ENCODE data around the gene TTN. TPM values are rescaled to one million over a fixed set of nuclear protein-coding genes. Genes with fewer than 3 reads are reported as not detected.
A peak's percentile ranks its signal among the peaks of the same experiment; 100 is the strongest.

TTN gene
- 0.41 and 0.53 TPM in 2 replicates for total RNA-seq

DNA sequence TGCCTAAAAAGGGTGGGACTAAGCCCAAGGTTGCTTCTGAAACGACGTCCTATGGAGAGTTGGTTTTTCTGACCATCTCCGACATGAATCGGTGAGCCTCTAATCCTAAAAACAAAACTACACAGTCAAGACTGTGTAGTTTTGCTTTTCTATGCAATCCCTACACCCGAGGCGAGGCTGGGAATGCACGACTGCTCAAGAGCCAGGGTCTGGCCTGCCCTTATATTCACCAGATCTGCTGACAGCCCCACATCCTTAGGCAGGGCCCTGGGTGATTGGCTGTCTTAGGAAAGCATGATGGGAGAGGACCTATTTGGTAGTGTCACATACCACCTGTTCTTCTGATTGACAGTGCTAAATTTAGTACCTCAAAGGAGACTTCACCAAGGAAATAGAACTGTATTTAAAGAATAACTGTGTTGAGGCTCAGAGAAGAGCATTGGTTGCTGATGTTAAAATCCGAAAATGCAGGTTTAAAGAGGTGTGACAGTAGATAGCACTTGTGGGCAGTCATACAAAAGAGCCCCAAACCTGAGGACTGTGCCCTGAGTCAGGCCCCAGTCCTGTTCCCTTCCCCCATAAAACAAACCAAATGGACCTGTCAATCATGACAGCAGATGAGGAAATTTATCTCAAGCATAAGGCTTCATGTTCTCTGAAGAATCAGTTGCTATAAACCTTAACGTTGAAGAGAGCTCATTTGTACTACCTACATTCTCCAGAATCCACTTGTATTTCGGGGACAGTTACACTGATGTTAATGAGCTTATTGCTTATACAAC lies at the start of gene TTN:
TSS of gene TTN (minus strand) at position 197 of the 782 bp plus-strand sequence. CDS start 2,781 bp downstream, outside the sequence.
- no peak for DNase-seq (ENCODE audit: extremely low read depth, low read depth, low spot score)

DNA sequence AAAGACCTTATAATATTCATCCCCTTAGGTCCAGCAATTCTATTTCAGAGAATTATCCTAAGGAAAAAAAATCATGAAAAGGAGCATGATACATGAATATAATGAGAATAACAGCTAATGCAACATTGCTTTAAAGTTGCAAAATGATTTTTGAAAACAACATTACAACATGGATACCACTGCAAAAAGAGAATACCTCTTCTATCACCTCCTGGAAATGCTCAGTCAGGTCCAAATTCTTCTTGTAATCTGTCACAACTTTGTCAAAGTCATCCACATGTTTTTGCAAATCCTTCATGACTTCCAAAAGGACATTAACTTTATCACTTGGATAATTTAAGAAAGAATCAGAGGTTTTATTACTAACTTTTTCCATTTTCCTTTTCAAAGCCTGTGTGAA lies 47.9 kb upstream of the TTN start:
- no peak for DNase-seq (ENCODE audit: extremely low read depth, low read depth, low spot score)

DNA sequence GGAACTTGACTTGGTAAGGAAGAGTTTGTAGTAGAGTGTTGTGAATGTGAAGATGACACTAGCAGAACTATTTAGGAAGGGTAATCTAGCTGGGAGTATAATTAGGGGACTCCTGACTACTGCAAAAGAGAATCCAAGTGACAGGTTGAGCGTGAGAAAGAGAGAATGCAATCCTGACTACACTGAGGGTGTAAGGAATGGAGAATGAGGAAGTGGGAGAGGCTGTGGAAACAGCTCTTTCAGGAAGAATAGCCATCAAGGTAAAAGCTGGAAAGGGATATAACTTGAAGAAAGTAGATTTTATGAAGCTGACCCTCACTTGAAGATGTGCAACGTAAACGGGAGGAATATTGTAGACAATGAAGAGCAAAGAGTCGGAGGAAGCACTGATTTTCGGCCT lies 41.1 kb upstream of the TTN start:
- no peak for DNase-seq (ENCODE audit: extremely low read depth, low read depth, low spot score)

- no peak for DNase-seq (ENCODE audit: extremely low read depth, low read depth, low spot score)
Measured at GRCh38 chr2:178846458-178846802, 39.2 kb upstream of the TTN start.

DNA sequence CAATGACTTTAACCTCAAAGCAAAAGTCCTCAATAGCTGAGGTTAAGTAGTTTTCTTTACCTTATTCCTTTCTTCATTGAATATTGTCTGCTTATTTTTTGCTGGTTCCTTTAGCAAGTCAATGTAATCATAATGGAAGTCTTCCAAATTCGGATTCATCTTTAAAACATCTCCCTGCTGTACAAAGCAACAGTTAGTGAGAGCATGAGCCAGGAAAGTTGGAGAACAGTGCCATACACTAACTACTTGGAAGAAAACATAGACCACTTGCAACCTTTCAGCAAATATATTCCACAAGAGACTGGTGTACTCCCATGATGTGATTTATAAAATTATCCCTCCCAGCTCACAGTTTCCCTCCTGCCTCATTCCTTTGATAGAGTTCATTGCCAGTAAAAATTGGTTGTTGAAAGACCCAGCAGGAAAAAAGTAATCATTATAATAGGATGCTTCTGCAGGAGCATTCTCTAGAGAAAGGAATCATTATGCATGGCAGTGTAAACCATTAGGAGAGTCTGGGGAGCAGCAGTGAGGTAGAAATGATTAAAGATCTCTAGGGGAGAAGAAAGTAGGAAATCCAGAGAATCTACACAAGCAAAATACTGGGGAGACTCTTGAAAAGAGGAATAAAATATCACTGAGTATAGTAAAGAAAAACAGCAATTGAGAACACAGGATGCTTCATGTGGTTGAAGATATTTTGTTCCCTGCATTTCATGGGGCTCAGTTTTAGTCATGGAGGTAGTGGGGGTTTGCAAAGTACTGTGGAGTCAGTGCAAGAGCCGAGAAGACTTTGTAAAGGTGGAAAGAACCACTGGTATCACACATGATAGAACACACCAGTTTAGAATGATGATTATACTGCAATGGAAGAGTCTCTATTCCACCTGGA lies 38.6 kb upstream of the TTN start:
- DNase-seq (ENCODE audit: extremely low read depth, low read depth, low spot score): no peak

- DNase-seq (ENCODE audit: extremely low read depth, low read depth, low spot score): no peak
Measured at GRCh38 chr2:178844701-178845100, 37.5 kb upstream of the TTN start.

DNA sequence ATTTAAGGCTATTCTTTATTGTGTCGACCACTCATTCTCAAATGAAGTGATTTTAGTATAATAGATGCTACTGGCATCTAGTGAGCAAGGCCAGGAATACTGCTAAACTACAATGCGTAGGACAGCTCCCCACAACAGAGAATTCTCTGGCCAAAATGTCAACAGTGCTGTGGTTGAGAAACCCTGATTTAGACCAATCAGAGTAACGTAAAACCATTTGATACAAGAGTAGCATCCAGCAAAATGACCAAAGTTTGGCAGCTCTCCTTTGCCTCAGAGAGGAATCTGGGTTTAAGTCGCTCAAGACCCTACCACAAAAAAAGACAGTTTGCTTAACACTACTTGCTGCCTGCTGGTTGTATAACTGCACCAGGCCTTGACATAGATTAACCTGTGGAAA lies 37.0 kb upstream of the TTN start:
- DNase-seq (ENCODE audit: extremely low read depth, low read depth, low spot score): no peak

GRCh38 chr2:178843697-178844096 lies 36.5 kb upstream of the TTN start:
- DNase-seq (ENCODE audit: extremely low read depth, low read depth, low spot score): no peak

- DNase-seq (ENCODE audit: extremely low read depth, low read depth, low spot score): no peak
Measured at GRCh38 chr2:178836807-178837206, 29.6 kb upstream of the TTN start.

DNA sequence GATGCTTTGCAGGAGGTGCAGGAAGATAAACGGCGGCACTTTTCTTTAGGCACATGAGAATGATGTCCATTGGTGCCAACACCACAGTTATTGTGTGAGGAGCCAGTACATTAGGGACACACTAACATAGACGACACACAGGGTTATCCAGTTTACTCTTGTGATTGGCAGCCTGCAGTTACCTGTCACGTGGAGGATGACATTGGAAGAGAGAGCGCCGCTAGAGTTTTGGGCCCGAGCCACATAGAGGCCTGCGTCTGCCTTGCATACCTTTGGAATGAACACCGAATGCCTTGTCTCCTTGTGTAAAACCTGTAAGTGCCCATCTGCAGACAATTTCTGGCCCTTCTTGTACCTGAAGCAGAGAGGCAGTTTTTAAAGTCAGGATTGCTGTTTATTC lies 26.9 kb upstream of the TTN start:
- no peak for DNase-seq (ENCODE audit: extremely low read depth, low read depth, low spot score)

DNA sequence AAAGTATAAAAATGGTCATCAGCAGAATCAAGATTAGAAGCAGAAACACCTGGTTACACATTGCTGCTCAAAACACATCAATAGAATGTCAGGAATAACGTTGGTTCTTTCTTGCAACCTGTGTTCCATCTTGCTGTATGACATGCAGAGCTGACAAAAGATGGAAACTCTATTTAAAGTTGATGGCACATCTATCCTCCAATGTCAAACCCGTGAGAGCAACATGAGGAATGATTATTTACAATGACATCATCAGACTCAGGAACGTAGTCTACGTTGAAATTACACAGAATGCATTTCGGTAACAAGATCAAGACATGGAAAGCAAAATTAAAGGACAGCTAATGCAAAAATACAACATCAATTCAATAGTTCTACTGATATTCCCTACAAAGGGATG lies 26.2 kb upstream of the TTN start:
- DNase-seq (ENCODE audit: extremely low read depth, low read depth, low spot score): no peak

DNA sequence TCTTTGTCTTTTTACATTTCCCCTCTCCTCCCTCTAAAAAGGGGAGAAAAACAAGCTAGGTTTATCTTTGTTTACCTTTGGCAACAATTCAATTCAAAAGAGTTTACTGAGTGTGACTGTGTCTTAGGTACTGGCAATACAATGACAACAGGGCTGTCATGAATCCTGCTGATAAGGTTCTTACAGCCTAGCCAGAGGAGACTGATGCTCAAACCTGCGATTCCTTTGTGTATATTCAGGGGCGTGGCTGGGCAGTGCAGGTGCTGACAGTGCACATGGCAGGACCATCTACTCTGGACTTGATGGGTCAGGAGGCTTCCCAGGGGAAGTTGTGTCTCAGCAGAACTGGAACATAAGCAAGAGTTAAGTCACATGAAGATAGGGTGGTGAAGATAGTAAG lies 23.2 kb upstream of the TTN start:
- no peak for DNase-seq (ENCODE audit: extremely low read depth, low read depth, low spot score)

- DNase-seq (ENCODE audit: extremely low read depth, low read depth, low spot score): no peak
Measured at GRCh38 chr2:178829981-178830380, 22.8 kb upstream of the TTN start.

GRCh38 chr2:178829299-178829960 lies 22.2 kb upstream of the TTN start:
- peak; percentile 87 for DNase-seq (ENCODE audit: extremely low read depth, low read depth, low spot score)

- no peak for DNase-seq (ENCODE audit: extremely low read depth, low read depth, low spot score)
Measured at GRCh38 chr2:178828486-178828881, 21.3 kb upstream of the TTN start.

- DNase-seq (ENCODE audit: extremely low read depth, low read depth, low spot score): no peak
Measured at GRCh38 chr2:178827739-178828485, 20.7 kb upstream of the TTN start.

GRCh38 chr2:178827111-178827510 lies 19.9 kb upstream of the TTN start:
- no peak for DNase-seq (ENCODE audit: extremely low read depth, low read depth, low spot score)

DNA sequence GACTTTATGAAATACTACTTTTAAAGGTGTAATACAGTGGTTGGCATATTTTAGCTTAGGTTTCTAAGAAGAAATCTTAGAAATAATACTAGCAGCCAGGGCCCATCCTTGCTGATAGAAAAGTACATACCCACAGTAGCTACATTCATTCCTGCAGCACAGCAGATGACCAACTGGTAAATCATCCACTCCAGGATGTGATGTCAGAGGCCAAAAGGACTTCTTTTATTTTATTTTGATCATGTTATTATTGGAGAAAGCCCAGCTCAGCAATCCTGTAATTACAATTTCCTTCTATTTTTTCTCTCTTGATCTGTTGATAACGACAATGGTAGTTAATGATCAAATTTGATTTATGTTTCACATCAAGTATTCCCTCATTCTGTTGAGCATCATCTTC lies 18.0 kb upstream of the TTN start:
- DNase-seq (ENCODE audit: extremely low read depth, low read depth, low spot score): no peak

DNA sequence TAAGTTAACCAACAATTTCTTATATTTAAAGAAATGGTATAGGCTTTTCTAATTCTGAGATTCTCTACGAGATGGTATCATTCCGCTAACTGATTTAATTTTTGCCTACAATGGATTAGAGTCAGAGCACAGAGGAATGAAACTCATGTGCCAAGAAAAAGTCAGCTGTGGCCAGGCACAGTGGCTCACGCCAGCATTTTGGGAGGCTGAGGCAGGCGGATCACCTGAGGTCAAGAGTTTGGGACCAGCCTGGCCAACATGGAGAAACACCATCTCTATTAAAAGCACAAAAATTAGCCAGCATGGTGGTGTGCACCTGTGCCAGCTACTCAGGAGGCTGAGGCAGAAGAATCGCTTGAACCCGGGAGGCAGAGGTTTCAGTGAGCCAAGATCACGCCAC lies 17.0 kb upstream of the TTN start:
- no peak for DNase-seq (ENCODE audit: extremely low read depth, low read depth, low spot score)

DNA sequence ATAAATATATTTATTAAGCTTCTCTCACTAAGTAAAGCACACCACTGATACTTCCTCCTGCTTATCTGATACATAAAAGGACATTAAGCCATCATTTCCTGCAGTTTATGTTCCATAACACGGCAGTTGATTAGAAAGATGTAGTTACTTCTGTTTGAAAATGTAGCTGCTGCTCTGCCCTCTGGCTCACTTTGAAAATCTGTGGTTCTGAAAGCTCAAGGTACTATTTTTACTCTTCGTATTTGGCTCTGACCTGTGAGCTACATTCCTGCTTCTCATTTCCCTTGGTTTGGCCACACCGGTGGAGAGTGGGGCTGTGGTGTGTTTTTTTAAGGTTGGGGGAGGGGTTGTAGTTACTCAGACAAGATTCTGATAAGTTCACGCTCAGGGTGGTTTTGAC lies 12.8 kb upstream of the TTN start:
- DNase-seq (ENCODE audit: extremely low read depth, low read depth, low spot score): no peak

Measured in glomerular endothelial cell (primary cell).